ENCODE measurements around the gene ABLIM3.
"Not testable (repeated sequence)": the region's sequence is repeated elsewhere in the genome, so short reads cannot be mapped to it uniquely, and the experiment has no call there.

The ABLIM3 gene

DNA sequence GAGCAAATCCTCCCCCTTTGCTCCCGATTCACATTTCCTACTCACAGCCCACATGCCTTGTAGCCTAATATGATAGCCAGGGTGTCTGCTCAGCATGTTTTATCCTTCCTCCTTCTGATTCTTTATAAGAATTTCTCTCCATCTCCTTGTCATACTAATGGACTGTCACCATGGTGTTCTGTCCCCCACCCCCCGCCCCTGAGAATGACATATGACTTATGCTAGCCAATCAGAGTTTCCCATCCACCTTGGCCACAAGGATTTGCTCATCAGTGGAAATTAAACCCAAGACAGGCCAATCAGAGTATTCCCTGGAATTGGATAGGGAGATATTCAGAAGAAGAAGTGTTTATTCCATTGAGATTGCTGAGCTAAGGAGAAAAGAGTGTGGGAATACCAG is 16.0 kb downstream of the ABLIM3 start:
- DNase-seq (ENCODE audit: low spot score): no peak

DNA sequence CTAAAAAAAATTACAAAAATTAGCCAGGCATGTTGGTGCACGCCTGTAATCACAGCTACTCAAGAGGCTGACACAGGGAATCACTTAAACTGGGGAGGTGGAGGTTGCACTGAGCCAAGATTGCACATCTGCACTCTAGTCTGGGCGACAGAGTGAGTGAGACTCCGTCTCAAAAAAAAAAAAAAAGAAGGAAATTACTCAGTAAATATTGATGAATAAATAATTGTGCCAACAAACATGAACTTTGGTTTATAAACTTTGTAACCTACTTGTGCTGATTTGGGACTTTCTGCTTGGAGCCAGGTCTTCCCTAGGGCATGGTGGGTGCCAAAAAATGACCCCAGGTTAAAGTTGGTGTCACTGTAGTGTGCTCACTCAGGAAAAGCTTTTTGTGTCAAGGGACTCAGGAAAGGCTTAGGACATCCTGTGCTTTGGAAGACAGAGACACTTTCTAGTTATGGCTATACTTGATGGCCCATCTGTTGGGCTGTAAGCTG is 19.0 kb downstream of the ABLIM3 start:
- no peak for DNase-seq (ENCODE audit: low spot score)

DNA sequence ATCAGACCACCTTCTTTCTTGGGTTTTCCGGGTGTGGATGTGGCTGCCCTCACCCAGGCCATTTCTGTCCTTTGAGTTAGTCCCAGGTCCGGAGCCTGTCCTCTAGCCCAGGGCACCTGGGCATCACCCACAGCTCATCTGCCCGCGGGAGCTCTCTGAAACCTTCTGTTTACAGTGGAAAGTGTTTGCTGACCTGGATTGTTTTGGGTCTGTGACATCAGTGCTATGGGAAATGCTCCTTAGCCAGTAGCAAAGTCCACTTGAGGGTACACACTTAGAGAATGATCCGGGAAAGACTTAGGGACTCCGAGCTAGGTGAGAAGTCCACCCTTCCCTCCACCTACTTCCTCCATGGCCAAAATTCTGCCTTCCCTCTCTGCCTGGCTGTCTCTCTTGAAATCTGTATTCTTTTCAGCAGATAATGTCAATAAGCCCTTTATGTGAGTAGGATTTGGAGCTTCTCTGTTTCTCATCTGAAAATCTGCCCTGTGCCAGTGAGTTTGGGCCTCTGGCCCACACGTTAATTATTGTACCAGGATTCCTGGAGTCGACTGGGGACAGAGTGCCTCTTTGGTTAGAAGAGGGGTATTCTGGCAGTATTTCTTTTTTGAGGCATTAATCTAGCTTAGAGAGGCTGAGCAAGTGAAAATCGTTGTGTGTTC is 19.9 kb downstream of the ABLIM3 start:
- no peak for DNase-seq (ENCODE audit: low spot score)

DNA sequence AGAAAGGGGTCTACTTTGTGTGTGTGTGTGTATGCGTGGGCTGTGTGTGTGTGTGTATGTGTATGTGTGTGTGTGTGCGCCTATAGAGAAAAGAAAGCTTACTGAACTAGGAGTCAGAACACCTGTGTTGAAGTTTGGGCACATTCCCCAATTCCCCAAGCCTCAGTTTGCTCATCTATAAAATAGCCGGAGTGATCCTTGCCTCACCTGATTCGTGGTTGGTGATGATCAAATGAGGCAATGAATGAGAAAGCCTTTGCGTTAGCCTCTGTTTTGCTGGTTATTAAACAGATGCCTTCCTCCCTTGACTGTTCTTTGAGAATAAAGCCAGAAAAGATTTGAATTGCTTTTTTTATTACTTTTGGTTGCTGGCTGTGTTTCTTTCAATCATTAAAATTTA is 20.6 kb downstream of the ABLIM3 start:
- no peak for DNase-seq (ENCODE audit: low spot score)

DNA sequence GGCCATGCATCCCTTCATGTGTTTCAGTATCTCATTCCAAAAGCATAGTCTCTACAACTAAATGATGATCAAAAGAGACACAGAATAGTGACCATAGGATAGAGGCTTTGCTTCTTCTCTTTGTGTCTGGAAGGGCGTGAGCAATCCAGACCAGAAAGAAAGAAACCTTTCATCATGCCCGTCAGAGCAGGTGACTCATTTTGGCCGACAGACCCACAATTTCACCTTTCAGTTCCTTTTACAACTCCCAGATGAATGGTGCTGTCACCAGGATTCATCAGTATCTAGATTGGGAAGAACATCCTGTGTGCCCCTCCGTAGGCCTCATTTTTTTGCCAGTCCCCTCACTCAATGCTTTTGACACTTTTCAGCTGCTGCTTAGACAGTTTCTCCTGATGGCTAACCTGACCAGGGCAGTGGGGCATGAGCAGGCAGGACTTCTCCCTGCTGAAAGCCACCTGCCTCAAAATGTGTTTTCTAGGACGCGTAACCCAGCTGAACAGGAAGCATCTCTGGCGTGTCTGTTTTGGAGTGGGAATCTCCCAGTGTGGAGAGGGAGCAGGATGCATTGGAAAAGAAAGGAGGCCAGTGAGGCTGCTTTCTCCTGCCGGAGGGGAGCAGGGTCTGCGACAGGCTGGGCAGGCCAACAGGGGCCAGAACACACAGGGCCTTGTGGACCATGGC is 21.2 kb downstream of the ABLIM3 start:
- no peak for DNase-seq (ENCODE audit: low spot score)

DNA sequence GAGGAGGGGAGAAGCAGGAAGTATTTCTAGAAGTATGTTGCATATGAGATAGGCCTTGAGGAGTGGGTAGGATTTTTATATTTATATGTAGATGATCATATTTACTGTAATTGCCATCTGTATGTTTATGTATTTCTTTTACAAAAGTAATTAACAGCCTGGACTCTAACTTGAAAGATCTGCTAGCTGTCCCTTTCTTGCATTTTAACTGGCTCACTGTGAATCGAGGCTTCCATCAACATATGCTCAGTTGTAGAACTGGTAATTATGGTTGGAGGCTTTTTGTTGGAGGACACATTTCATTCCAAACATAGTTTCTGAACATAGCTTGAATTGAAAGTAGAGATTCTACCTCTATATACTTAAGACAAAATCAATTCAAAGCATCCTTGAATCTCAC is 23.4 kb downstream of the ABLIM3 start:
- DNase-seq (ENCODE audit: low spot score): no peak

DNA sequence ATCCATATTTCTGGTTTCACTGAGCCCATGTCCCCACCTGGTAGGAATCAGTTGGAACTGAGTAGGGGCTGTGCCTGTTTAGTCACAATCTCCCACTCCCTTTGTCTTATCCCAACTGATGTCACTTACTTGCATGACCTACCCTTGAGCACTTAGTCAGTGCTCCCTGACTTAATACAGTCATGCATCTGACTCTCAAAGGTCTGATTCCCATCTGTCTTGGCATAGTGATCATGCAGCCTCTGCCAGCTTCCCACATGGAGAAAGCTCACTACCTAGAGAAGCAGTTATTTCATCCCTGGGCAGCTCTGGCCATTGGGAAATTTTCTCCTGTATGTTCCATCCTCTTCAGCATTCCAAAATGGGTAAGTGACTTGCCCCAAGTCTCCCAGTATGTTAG is 24.8 kb downstream of the ABLIM3 start:
- DNase-seq (ENCODE audit: low spot score): no peak

DNA sequence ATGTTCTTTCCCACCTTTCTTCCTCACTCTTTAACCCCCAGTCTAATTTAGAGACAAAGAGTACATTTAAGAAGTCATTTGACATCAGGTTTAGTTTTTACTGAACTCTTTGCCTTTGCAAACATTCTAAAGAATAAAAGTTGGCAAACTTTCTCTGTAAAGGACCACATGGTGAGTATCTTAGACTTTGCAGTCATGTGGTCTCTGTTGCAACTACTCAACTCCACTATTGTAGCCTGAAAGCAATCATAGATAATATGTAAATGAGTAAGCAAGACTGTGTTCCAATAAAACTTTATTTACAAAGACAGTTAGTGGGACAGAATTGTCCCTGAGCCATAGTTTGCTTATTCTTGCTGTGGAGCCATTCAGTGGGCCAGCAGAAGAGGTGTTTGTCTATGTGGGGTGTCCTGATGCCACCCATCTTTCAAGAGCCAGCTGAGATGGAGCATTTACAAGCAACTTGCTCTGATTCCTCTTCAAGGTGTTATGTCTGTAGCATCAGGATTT is 25.4 kb downstream of the ABLIM3 start:
- DNase-seq (ENCODE audit: low spot score): no peak

DNA sequence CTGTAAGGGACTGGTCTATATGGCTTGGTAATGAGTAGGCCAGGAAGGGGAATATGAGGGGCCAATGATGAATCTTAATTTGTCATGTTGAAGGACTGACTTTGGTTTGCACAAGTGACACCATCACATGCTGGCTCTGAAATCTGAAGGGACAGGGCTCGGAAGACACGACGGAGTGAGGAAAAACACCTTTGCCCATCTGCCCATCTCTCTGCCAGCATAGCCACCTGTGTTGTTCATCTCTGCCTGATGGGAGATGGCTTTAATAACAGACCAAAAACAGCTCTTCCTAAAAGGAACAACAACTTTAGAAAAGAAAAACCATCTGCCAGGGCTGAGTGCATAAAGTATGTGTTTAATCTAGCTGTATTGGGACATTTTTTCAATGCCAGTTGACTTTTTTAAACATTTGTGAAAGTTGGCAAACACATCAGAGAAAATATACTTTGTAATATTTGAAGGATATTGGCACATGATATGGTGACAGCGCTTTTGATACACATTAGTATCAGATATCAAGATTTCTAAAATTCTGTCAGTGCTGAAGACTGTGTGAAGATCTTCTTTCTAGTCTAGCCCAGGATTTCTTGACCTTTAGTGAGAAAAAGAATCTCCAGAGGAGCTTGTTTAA is 27.1 kb downstream of the ABLIM3 start:
- no peak for DNase-seq (ENCODE audit: low spot score)

DNA sequence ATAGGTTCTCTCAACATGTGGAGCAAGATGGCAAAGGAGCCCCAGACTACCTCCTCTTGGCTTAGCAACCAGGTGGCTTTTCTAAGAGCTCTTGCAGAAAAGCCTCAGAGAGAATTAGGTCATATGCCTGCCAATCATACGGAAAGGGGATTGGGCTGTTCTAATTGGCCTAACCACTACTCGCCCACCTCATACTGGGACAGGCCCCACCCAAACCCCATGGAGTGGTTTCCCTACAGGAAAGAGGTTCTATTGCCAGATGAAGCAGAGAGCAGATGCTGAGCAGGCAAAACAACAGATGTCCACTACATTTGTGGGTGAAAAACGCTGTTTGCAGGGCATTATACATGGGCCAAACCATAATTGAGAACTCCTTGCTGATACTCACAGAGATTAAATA is 29.0 kb downstream of the ABLIM3 start:
- DNase-seq (ENCODE audit: low spot score): no peak

DNA sequence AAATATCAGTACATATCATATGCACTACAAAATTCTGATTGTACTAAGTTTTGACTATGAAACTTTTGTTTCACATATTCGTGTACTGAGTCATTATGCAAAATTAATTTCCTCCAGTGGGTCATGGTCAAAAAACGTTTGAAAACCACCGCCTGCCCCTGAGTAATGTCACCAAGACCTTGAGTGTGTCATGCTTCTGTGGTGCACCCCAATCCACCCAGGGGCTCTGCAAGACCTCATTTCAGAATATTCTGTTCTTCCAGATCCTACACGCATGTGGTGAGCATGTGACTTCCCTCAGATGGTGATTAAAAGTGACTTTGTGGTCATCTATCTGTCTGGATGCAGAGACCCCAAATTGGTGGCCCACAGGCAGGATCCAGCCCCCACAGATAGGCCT is 31.0 kb downstream of the ABLIM3 start:
- DNase-seq (ENCODE audit: low spot score): peak; percentile 55

DNA sequence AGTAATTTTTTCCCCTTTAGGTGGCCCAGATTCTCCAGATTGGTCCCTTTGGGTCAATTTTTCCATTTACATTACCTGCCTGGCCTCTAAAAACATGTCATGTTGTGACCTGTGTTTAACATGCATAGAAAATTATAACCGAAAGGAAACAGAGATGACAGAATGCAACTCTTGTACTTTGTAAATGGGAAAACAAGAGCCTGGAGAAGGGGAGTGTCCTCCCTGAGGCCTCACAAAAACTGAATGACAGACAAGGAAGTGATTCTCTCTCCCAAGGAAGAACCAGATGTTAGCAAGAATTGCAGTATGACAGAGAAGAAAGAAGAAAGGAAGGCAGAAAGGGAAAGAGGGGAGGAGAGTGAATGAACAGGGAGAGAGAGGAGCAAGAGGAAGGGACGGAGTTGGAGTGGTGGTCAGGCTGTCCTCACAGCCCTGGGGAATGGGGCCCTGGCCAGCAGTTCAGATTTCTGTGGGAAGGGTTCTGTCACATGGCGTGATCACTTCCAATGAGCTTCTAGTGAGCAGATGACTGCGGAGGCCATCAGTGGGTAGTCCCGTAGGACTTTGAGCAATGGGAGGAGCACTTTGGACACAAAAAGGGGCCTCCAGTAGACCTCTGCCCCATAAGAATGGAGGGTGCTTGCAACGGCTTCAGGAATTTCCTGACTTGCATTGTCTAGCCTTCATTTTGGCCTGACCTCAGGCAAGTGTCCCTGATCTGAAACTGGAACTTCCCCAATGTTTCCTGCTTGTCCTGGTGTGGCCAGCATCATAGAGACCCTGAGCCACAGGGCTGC is 31.6 kb downstream of the ABLIM3 start:
- DNase-seq (ENCODE audit: low spot score): no peak

DNA sequence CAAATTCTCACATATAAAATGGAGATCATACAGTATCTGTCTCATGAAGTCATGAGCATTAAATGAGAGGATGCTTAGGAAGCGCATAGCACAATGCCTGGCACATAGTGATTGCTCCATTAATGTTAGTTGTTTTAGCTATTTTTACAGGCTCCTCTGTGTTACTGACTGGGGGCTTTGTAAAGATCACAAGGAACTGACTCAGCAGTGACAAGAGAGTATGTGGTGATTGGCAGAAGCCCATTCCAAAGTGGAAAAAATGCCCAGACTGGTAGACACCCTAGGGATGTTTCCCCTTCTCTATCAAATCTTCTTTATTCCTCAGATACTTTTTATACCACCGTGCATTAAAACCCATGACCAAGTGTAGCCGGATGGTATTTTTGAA is 33.5 kb downstream of the ABLIM3 start:
- DNase-seq (ENCODE audit: low spot score): no peak

DNA sequence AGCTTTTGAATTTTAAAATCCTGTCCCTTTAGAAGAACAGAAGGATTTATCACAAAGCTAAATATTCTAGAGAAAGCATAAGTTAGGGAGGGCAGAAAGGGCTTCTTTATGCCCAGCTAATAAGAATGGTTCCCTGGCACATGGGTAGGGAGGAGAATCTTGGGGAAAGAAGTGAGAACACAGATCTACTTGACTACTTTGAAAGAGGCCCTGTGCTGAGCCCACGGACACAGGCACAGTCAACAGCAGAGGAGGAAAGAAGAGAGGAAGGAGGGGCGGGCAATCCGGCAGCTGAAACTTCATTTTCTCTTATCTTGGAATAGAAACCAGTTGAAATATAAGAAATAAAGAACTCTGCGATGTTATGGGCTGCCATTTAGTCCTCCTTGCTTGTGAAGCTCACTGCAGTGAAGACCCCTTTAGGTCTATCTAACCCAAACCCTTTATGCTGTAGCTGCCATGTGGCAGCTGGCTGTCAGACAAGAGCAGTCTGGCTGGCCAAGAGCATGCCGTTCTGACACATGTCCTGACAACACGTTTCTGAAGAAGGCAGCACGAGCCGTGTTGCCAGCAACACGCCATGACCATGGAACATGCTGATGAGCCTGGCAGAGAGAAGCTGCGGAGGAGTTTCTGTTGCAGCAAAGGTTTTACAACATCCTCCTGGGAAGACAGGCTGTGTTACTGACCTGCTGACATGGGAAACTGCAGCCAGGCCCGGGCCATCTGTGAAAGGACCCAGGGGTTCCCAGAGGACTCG is 34.2 kb downstream of the ABLIM3 start:
- no peak for DNase-seq (ENCODE audit: low spot score)

DNA sequence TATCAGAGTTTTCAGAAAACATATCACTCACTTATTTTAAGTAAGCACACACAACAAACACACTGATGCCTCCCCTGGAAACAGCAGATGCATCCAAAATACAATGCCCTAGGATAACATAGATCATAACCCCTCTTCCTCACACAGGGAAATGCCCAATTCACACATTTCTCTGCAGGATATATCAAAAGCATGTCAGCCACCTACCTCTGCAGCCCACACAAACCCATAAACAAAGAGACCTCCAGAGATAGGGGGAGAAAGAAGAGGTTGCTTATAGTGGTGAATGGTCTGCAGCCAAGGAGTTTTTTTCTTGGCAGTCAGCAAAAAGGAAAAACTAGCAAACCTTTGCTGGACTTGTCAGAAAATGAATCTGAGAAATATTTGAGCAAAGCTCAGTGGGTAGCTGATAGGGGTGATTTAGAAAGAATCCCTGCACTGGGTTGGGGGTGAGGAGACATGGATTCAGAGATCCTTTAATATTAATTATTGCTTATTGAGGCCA is 36.1 kb downstream of the ABLIM3 start:
- DNase-seq (ENCODE audit: low spot score): no peak

DNA sequence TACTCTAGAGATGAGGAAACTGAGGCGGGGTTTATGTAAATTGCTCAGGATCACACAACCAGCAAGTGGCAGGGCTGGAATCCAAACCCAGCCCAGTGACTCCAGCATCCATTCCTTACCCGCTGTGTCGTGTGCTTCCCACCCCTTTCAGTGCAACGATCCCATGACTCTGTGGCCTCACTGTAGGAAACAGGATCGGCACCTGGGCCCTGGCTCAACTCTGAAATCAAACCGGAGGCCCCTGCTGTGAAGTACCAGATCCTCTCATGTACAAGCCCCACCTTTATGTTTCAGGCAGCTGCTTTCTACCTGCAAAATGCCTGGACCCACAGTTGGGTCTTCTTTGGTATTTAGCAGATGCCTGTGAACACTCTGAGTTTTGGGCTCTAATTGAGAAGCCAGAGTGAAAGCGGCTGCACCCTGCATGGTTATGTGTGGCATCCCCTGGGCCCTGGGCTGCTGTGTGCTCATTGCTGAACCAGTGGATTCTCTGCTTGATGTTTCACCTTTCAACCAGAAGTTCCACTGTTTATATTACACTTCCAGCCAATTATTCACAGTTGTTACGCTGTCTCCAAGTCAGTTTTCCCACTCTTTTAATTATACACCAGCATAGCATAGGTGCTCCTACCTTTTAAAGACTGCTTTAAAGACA is 36.7 kb downstream of the ABLIM3 start:
- no peak for DNase-seq (ENCODE audit: low spot score)

DNA sequence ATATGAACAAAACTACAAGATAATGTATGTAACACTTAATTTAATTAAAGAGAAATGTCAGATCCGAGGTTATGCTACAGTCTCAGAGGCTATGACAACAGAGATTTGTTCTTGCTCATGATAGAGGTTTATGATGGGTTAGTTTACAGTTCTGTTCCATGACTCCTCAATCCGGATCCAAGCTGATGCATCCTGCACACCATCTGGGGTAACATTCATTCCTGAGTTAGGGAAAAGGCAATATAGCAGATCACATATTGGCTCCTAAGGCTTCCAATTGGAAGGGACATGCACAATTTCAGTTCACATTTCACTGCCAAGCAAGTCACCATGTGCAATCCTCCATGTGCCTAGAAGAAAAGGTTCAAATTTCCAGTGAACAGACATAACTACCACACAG is 40.4 kb downstream of the ABLIM3 start:
- no peak for DNase-seq (ENCODE audit: low spot score)

DNA sequence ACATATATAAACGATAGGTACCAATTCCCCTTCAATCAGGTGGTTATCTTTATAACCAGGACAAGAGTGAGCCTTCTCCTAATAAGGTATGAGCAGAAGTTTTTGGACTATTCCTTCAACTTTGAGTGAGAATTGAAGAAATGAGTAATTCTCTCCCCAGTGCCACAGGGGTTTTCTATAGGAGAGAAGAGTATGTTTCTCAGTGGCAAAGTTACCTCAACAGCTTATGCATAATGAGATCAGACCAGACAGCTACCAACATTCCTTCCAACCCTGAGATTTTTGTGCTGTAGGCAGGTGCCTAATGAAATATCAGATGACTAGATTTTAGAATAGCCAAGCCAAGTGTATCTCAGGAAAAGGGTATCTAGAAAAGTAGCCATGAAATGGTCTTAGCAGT is 40.9 kb downstream of the ABLIM3 start:
- no peak for DNase-seq (ENCODE audit: low spot score)

DNA sequence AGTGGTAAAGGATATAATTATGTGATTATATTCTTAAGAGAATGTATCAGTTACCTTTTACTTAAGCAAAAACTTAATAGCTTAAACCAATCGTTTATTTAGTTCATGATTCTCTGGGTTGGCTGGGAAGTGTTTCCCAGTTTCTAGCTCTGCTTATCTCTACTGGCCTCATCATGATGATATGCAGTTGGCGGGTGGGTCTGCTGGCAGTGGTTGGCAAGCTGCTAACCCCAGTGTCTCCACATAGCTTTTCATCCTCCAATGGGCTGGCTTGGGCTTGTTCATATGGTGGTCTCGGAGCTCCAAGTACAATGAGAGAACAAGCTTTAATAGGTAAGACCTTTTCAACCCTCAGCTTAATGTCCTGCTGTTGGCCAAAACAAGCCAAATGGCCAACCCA is 43.8 kb downstream of the ABLIM3 start:
- DNase-seq (ENCODE audit: low spot score): no peak

DNA sequence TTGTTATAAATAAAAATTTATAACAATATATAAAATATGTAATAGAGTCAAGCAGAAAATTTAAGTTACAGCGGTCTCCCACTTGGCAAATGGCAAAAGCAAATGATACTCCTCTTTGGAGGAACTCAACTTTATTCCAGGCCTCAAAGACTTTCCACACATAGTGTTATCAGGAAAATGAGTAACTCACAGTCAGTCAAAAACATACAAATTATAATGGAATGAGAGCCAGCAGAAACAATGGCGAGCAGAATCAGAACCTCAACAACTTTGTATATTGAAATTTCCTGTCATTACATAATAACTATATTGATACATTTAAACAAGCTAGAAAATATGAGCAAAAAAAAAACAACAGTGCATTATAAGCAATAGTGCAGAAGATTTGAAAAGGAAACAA is 45.2 kb downstream of the ABLIM3 start:
- no peak for DNase-seq (ENCODE audit: low spot score)

DNA sequence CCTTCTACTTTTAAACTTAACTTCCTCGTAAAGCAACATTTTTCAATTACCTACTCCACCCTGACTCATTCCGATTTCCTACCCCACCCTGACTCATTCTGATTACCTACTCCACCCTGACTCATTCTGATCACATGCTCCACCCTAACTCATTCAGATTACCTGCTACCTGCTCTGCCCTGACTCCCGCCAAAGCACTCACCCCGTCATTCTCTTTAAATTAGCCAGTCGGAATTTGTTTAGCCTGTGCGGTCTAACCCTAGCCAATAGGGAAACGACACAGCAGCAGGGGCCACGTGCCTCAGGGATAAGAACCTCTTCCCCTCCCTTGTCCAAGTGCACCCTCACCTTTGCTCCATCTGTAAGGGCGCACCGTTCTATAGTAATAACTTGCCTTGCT is 46.3 kb downstream of the ABLIM3 start:
- DNase-seq (ENCODE audit: low spot score): not testable (repeated sequence)
